NB4 (cell line): ENCODE measurements around the gene PSAPL1.

Experiments used
- MYC ChIP-seq: IDR thresholded peaks from 2 replicates; pipeline ENCODE4 v1.6.1; 2011; ENCODE audit warnings: low read depth, low read length
- POLR2A ChIP-seq: IDR thresholded peaks from 2 replicates; pipeline ENCODE4 v1.6.1; 2011; ENCODE audit warnings: mild to moderate bottlenecking; ENCODE audit not compliant: insufficient read length; ENCODE audit errors: extremely low read depth
- TF ChIP-seq, protein P1 (sequence below): IDR thresholded peaks from one replicate; pipeline ENCODE4 v1.5.1; 2012; ENCODE audit warnings: low read depth, low read length

- TF ChIP-seq, protein P1, sequence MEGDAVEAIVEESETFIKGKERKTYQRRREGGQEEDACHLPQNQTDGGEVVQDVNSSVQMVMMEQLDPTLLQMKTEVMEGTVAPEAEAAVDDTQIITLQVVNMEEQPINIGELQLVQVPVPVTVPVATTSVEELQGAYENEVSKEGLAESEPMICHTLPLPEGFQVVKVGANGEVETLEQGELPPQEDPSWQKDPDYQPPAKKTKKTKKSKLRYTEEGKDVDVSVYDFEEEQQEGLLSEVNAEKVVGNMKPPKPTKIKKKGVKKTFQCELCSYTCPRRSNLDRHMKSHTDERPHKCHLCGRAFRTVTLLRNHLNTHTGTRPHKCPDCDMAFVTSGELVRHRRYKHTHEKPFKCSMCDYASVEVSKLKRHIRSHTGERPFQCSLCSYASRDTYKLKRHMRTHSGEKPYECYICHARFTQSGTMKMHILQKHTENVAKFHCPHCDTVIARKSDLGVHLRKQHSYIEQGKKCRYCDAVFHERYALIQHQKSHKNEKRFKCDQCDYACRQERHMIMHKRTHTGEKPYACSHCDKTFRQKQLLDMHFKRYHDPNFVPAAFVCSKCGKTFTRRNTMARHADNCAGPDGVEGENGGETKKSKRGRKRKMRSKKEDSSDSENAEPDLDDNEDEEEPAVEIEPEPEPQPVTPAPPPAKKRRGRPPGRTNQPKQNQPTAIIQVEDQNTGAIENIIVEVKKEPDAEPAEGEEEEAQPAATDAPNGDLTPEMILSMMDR: no peak
- TF ChIP-seq POLR2A (no peak), MYC (no peak)
Measured at GRCh38 chr4:7459471-7459870, 24.7 kb upstream of the PSAPL1 start.
